Breast epithelium (tissue), 3 donors: ENCODE measurements around the gene ODAD4.

Experiments
- CTCF ChIP-seq, 3 donors: fragments of 450-650 bp; IDR thresholded peaks; one replicate each; pipeline ENCODE4 v1.5.1; 2016 to 2017; ENCODE audit warnings: antibody characterized with exemption in 3 of 3, mild to moderate bottlenecking in 3 of 3, moderate library complexity in 3 of 3
- POLR2A ChIP-seq: fragments of 450-650 bp; IDR thresholded peaks from one replicate; pipeline ENCODE4 v1.6.1; 2016; ENCODE audit warnings: antibody characterized with exemption, mild to moderate bottlenecking, moderate library complexity

GRCh38 chr17:41925991-41926590 is 4.3 kb upstream of the ODAD4 start:
- TF ChIP-seq CTCF (IDR thresholded peaks at IDR 0.05), result no peak
- no peak for TF ChIP-seq POLR2A
